Cerebellar nuclear complex (tissue), 1 donor: ENCODE measurements around the gene PPP1R14D.
A peak's percentile ranks its signal among the peaks of the same experiment; 100 is the strongest.
"Not testable (repeated sequence)": the region's sequence is repeated elsewhere in the genome, so short reads cannot be mapped to it uniquely, and the experiment has no call there.

Source experiments
- DNase-seq, 2 experiments: peaks; one replicate each; lab custom pipeline; 2025; lab: John Stamatoyannopoulos, UW

The PPP1R14D gene, protein sequence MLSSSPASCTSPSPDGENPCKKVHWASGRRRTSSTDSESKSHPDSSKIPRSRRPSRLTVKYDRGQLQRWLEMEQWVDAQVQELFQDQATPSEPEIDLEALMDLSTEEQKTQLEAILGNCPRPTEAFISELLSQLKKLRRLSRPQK

DNA sequence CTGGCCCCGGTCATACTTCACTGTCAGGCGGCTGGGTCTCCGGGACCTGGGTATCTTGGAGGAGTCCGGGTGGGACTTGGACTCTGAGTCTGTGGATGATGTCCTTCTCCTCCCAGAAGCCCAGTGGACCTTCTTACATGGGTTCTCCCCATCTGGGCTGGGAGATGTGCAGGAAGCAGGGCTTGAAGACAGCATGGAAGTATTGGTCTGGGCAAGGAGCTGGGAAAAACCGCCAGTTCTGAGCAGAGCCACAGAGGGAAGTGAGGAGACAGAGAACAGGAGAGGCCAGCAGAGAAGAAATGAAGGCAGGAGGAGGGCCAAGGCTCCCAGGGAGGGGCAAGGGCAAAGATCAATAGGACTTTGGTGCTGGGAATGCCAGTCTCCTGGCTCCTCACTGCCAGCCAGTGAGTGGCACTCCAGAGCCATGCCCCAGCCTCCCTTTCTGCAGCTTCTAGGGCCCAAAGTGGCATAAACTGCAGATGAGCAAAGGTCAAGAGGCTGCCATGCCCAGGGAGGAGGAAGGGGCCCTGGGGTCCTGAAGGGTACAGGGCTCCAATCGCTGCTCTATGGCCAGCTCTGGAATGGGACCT, at the start of gene PPP1R14D:
Gene PPP1R14D, minus strand, starts transcription at position 262 of the 590 bp plus-strand sequence. Its CDS starts 67 bp downstream, at position 195.
- DNase-seq = no peak

DNA sequence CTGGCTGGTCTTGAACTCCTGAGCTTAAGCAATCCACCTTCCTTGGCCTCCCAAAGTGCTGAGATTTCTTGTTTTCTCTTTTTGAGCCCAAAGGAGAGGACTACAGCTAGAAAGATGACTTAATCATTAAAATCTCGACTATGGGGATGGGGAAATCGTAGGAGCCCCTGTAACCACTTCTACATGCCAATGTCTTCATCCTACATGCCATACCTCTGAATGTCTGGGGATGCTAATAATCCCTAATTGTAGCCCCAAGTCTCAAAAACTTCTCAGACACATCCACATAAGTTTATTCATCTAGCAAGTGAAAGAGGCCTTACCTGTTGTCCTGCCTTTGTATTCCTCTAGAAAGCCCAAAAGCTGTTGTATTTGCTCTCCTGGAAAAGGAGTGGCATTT, 49.2 kb upstream of the PPP1R14D start:
- no peak for DNase-seq

DNA sequence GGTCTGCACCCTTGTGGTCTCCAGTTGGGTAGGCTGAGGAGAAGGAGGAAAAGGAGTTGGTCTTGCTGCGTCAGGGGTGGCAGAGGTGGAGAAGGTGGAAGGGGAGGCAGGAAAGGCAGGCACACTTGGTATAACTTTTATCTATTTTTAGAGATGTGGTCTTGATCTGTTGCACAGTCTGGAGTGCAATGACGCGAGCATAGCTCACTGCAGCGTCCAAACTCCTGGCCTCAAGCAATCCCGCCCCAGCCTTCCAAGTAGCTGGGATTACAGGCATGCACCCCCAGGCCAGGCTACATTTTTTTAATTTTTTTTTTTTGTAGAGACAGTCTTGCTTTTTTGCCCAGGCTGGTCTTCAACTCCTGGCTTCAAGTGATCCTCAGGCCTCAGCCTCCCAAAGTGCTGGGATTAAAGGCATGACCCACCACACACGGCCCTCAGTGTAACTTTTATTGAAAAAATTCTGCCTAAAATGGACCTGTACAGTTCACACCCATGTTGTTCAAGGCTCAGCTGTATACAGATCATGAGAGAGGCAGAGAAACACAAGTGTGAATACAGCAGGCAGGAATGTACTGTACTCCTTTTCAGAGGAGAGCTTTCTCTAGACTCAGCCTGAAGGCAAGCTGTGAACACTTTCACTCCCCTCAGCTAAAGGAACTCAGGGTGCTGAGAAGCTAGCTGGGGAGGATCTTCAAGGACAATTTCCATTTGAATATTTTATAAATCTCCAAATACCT, 47.7 kb upstream of the PPP1R14D start:
- no peak for DNase-seq

DNA sequence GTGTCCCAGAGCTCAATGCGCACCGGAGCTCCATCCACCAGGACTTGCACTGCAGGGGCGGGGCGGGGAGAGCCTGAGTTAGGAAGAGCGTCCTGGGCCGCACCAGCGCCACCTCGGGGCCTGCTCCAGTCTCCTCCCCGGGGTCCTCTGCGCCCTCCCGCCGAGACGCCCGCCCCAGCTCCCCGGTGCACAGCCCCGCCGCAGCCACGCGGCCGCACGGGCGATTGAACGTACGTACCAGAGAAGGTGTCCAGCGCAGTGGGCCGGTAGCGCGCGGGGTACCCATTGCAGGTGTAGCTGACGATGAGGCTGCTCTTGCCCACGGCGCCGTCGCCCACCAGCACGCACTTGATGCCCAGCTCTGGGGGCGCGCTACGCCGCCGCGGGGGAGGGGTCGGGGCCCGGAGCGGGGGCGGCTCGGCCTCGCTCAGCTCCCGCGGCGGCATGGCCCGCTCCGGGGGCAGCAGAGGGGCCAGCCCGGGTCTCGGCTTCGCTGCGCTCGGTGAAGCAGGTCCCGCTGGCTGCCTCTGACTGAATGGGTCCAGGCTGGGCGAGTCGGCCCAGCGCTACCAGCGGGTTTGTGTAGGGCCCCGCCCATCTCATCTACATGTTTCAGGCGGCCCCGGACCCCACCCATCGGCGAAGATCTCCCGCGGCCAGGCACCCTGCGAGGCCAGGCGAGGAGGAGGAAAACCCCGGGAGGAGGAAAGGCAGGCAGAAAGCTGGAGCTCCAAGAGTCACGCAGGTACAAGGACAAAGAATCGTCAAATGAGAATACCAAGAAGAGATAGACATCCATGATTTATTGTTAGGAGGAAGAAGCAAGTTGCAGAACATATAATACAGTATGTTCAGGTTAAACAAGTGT, 45.4 kb upstream of the PPP1R14D start, which contains the start of gene RHOV:
Gene RHOV, minus strand, starts transcription at position 541 of the 868 bp plus-strand sequence. Its CDS starts 95 bp downstream, at position 446.
- peak in 1 of 2 experiments; percentile 24 for DNase-seq

DNA sequence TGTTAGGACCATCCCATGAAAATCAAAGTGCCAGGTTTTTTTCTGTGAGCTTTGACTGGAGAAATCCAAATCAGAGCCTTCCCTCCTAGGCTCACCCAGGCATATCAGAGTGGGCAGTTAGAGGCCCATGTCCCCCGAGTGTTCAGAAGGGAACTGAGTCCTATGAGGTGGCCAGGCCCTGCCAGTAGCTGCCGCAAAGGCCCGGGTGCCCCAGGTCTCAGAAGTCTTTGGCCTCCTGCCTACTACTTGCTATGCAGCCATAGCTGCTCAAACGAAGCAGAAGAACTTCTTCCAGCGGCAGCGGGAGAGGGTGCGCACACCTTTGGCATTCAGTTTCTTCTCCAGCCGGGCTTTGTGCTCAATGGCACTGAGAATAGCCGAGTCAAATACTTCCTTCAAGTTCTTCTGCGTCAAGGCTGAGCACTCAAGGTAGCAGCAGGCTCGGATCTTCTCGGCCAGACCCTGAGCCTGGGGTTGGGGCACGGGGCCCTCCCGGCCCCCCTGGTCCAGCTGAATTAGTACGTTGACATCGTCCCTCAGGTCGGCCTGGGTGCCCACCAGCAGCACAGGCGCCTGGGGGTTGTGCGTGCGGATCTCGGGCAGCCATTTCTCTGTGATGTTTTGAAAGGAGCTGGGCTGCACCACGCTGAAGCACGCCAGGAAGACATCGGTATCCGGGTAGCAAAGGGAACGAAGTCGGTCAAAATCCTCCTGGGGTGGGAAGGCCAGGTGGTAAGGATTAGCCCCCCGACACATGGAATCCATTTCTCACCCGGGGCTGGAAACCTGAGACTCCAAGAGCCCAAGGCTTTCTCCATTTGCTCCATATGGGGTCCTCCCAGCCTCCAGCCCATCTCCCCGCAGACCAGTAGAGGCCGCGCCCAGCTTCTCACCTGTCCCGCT, 44.5 kb upstream of the PPP1R14D start:
- no peak for DNase-seq

DNA sequence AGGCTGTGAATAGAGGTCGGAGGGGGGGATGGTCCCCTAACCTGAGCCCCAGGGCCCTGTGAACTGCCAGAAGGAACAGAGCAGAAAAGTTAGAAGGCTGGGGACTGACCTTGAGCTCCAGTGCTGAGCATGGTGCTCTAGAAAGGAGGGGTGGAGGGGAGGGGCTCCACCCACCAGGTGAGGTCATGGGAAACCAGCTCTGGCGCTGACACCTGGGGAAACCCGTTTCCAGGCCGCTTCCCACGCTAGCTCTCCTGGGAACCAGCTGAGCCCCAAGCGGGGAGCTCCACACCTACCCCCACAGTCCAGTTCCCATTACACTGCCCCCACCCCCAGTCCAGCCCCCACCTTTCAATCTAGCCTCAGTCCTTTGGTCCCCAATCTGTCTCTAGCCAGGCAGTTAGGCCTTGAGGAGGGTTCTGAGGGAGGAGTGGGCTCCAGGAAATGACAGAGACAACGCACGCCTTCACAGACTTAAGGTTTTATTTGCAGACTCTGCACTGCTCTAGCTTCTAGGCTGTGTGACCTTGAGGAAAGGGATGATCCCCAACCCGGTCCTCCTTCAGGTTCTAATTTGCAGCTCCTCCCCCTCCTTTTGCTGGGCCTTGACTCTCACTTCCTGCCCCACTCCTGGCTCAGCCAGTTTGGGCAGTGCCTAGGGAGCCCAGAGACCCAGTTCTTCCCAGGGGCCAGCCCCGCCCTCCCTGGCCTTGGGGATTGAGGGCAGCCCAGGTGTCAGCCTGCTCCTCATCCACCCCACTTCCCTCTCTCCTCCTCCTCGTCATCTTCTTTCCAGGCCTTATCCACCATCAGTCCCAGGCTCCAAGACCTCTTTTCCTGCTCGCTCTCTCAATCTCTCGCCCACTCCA, 43.5 kb upstream of the PPP1R14D start:
- DNase-seq = no peak

DNA sequence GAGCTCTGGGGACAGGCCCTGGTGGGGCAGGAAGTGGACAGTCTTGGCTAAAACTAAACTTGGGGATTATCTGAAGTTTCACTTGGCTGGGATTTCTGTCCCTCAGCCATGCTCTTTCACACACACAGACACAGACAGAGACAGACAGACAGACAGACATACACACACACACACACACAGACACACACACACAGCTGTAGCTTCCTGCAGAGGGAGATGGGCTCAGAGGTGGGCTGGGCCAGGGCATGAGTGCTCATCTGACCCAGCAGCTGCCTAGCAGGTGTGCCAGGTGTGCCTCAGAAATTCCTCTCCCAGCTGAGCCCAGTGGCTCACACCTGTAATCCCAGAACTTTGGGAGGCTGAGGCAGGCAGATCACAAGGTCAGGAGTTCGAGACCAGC, 42.2 kb upstream of the PPP1R14D start:
- no peak for DNase-seq

DNA sequence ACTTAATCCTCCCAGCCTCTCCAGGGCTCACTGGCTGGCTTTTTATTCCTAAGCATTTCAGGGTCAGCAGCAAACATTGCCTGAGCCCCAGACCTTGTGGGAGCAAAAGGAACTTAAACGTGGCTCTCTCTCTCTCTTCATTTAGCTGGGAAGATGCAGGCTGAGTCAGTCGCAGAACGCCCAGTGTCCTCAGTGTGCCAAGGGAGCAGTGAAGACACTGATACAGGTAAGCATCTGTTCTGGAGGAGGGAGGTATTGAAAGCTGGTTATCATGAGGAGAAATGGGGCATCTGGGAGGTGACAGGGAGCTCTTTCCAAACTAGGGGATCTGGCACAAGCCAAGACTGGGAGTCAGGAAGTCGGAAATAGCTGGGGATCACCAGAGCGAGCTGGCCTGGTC, 41.2 kb upstream of the PPP1R14D start:
- no peak for DNase-seq

DNA sequence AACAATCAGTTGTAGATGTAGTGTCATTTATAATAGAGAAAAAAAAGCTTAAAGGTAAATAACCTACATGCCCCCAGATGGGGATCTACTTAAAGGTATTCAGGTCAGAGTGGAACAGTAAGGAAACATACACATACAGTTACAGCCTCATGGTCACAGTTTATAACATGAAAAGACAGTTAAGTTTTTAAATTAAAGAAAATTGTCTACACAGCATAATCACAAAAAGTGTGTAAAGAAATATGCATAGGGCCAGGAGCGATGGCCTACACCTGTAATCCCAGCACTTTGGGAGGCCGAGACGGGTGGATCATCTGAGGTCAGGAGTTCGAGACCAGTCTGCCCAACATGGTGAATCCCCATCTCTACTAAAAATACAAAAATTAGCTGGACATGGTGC, 38.7 kb upstream of the PPP1R14D start:
- no peak for DNase-seq

DNA sequence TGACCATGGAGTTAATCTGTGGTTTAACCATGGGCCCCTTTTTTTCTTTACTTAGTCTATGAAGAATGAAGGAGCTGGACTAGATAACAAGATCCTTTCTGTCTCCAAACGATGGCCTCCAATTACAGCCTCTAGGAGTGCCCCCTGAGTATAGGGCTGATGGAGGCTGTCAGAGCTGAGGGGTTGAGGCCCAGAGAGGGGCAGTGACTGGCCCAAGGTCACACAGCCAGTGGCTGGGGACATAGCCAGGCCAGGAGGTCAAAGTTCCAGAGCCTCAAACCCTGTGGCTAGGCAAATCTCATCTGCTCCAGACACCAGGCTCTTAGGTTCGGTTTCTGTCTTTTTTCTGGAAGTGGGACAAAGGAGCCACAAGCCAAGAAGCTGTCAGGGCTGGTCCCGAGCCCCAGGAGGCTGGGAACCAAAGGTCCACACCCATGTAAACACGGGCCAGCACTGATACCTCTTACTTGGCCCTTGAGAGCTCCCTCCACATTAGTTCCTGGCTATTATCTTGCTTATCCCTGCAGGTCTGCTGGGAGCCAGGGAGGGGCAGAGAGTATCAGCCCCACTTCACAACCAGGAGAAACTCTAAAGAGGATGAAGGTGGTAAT, 35.3 kb upstream of the PPP1R14D start:
- DNase-seq = no peak

DNA sequence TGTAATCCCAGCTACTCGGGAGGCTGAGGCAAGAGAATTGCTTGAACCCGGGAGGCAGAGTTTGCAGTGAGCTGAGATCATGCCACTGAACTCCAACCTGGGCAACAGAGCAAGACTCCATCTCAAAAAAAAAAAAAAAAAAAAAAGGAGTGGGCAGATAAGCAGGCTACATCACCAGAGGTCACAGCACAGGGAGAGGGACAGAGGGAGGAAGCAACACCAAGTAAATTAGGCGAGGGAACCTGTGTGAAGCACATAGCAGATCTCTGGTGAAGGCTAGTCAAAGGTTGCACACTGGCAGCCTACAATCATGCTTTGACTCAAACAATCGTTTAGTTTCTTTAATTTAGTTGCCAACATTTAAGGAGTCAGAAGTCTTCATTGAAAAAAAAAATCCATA, 32.6 kb upstream of the PPP1R14D start:
- not testable (repeated sequence) for DNase-seq

DNA sequence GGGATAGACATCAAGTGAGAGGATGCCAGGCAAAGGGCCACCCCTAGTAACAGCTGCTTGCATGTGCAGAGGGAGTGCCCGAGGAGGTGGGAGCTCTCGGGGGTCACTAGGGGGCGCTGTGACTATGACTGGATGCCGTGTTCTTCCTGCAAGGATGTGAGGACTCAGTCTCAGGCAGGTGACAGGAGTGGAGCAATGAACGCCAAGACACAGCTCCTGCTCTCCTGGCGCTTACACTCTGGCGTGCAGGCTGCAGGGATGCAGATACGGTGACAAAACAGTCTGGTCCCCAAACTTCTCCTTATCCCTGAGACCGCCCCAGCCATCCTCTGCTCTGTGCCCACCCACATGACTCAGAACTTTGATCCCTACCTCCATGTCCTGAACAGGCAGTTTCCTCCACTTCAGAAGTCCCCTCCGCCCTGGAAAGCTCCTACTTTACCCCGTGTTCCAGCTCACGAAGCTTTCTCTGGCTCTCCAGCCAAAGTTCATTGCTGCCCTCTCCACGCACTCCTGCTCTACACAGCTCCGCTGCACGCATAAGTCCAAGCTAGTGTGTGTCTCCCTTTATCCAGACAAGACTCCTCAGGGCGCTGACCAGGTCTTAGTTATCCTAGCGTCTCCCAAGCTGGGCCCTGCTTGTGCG, 30.8 kb upstream of the PPP1R14D start:
- no peak for DNase-seq

DNA sequence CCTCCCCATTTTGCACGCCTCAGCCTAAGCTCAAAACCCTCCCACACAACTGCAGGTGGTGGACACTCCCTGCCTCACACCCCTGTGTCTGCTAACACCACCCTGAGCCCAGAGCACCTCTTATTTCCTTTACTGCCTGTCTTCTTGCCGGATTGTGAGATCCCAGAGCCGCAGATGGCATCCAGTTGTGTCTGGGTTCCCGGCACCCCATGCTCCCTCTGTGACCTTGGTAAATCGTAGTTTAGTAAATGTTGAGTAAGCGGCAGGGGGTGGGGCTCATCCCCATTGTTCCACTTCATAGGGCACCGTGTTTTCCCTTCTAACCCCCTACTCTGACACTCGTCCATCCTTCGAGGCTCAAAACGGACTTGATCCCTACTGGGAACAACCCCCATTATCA, 30.2 kb upstream of the PPP1R14D start:
- DNase-seq = no peak

DNA sequence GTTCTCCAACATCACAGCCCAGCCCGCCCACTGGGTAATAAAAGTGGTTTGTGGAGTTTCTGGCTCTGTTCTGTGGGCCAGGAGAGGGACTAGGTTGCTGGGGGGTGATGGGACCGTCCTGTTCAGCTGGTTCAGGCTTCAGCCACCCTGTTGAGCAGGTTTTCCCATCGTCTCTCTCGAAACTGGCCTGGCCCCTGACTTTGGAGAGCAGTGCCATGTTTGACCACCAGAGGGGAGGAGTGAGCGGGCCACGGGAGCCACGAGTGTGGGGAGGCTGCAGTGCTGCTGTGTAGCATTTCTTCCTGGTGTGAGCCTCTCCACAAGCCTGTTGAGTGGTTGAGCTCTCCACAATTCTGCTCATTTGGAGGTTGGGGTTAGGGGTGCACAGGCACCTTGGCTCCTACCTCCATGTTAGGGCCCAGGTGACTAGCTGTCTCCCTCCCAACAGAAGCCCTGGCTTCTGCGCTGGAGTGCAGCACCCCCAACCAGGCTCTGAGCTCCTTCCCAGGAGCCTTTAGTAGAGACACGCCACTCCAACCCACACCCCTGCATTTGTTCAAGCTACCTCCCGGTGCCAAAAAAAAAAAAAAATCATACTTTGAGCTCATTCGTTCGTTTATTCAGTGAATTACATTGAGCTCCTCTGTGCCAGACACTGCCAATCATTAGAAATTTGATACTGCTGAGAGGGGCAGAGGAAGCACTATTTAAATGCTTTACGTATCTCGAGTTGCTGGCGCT, 29.3 kb upstream of the PPP1R14D start:
- DNase-seq = peak in 1 of 2 experiments; percentile 13

DNA sequence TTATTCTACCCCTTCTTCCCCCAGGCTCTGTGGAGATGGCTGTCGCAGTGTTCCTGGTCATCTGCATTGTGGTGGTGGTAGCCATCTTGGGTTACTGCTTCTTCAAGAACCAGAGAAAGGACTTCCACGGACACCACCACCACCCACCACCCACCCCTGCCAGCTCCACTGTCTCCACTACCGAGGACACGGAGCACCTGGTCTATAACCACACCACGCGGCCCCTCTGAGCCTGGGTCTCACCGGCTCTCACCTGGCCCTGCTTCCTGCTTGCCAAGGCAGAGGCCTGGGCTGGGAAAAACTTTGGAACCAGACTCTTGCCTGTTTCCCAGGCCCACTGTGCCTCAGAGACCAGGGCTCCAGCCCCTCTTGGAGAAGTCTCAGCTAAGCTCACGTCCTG, 28.2 kb upstream of the PPP1R14D start:
- DNase-seq = no peak

DNA sequence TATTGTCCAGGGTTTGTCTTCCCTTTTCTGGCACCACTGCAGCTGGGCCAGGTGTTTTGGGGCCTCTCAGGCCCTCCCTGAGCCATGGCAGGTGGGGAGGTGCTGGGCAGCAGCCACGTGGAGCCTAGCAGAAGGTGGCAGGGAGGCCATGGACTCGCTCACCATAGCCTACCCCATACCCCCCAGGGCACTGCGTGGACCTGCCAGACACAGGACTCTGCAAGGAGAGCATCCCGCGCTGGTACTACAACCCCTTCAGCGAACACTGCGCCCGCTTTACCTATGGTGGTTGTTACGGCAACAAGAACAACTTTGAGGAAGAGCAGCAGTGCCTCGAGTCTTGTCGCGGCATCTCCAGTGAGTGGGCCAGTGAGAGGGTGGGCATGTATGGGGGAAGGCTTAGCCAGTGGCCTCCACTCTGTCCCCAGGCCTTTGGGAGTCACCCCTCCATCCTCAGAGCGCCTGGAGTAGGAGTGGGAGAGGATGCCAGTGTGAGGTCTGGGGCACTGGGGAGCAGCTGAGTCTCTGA, 27.3 kb upstream of the PPP1R14D start:
- DNase-seq = no peak

DNA sequence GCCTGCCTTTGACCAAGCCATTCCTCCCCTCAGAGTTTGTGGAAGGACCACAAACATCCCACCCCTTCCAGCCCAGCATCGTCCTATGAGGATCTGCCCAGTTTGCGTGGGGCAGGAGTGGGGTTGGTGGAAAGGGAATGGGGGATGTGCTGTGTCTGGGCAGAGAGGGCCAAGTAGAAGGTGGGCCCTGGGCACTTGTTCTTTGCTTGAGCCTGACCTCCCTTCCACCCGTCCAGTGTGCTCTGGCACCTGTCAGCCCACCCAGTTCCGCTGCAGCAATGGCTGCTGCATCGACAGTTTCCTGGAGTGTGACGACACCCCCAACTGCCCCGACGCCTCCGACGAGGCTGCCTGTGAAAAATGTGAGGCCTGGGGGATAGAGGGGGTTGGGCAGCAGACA, 25.7 kb upstream of the PPP1R14D start:
- no peak for DNase-seq

DNA sequence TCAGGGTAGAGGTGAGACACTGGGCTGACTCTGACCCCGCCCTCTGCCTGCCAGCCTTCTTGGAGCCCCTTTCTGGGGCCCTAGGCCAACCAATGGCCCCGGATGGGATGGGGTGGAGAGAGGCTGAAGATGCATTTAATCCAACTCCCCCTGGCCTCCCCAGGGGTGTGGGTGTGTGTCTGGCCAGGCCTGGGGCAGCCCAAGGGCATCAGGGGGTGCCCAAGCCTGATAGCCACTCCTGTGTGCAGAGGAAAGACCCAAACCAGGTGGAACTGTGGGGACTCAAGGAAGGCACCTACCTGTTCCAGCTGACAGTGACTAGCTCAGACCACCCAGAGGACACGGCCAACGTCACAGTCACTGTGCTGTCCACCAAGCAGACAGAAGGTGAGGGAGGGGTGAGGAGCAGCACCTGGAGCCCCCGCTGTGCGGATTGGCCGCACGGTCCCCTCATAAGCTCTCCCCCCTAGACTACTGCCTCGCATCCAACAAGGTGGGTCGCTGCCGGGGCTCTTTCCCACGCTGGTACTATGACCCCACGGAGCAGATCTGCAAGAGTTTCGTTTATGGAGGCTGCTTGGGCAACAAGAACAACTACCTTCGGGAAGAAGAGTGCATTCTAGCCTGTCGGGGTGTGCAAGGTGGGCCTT, 24.9 kb upstream of the PPP1R14D start:
- DNase-seq = no peak
